HG03175 (cell line): Measurements from ENCODE around the gene SH2D3C.
"Not testable (repeated sequence)": the region's sequence is repeated elsewhere in the genome, so short reads cannot be mapped to it uniquely, and the experiment has no call there.

Experiments used
- ATAC-seq: cut with Tn5 transposase; IDR thresholded peaks from one replicate; pipeline ENCODE4 v1.9.1; 2021; ENCODE audit warnings: mild to moderate bottlenecking, moderate library complexity; ENCODE audit not compliant: unreplicated experiment

Gene SH2D3C

GRCh38 chr9:127769101-127769500, 9.4 kb downstream of the SH2D3C start:
- no peak for ATAC-seq

- ATAC-seq, result no peak
Observed at GRCh38 chr9:127768698-127769097, 9.8 kb downstream of the SH2D3C start.

- ATAC-seq, result no peak
Observed at GRCh38 chr9:127767909-127768331, 10.5 kb downstream of the SH2D3C start.

GRCh38 chr9:127767410-127767809, 11.1 kb downstream of the SH2D3C start:
- no peak for ATAC-seq

GRCh38 chr9:127765418-127765817, 13.0 kb downstream of the SH2D3C start:
- ATAC-seq, result no peak

DNA sequence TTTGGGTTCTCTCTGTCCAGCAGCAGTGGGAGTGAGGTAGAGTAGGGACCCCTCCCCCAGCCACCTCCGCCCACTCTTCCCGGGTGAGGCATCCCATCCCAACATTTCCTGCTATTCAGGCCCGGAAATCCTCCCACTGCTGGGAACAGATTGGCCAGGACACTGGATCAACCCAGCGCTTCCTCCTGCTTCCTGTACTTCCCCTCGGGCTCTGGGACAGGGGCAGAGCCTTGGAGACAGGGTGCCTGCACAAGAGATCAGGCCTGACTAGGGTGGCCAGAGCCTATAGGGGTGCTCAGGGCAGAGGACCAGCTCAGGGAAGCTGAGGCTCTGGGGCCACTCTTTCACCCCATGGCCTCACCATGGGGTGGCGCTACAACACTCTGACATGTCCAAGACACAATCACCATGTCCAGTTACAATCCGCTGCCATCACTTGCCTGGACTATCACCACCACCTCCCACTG, 14.5 kb downstream of the SH2D3C start:
- no peak for ATAC-seq

DNA sequence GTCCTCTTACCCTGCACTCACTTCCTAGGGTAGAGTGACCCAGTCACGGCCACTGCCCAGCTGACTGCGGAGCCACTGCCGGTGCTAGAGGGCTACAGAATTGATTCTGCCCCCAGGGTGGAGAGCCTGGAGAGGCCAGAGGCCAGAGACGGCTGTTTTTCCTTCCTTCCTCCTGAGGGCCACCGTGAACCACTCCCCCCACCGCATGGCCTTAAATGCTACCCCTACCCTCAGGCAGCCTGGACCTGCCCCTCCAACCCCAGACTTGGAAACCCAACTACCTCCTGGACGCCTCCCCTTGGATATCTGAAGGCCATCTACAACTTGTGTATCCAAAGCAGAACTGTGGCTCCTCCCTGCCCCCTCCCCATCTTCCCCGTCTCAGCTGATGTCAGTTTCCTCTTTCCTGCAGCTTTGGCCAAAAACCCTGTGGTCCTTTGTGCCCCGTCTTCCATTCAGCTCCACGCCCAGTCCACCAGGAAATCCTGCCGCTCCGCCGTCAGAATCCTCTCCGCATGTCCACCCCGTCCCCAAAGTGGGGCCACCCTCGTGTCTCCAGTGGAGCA, 16.3 kb downstream of the SH2D3C start:
- no peak for ATAC-seq

GRCh38 chr9:127761491-127761956, 16.9 kb downstream of the SH2D3C start:
- ATAC-seq, result no peak

DNA sequence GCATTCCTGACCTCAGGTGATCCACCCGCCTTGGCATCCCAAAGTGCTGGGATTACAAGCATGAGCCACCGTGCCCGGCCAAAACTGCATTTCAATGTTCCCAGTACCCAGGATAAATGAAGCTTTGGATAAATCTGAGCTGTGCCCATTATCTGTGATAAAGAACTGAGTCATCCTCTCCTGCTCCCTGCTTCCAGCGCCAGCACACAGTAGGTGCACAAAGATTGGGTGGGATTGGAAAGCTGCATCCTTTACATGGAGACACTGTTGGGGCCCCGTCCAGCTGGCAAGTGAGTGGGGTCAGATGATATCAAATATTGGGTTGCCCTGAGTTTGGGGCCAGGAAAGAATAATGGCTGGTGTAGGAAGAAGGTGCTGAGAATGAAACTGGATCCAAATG, 17.4 kb downstream of the SH2D3C start:
- ATAC-seq, result no peak

DNA sequence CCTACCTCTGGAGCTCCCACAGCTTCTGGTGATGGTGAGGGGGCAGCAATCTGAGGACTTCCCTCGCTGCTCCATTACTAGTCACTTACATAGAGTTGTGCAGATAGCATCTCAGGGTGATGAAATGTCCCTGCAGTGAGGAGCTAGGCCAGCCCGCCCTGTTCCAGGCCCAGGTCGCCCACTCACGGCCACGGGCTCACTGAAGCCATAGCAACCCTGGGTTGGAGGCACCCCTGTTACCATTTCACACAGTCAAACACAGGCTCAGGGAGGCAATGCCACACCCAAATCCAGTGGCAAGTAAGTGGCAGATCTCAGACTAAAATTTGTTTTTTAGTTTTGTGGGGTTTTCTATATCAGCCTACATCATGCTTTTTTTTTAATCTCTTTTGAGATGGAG, 19.6 kb downstream of the SH2D3C start:
- no peak for ATAC-seq

- ATAC-seq, result not testable (repeated sequence)
Observed at GRCh38 chr9:127756776-127757175, 21.7 kb downstream of the SH2D3C start.

DNA sequence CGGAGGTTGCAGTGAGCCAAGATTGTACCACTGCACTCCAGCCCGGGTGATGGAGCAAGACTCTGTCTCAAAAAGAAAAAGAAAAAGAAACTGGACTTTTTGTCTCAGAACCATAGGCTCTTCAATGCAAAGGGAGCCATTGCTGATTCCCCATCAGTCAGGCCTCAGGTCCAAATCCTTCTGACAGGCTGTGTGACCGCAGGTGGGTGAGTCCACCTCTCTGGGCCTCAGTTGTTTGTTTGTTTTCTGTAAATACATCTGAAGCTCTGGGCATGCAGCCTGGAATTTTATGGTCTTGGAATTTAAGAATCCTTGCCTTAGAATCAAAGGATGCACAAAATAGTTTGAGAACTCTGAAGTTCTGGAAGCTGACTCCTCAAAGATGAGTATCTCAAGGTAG, 22.2 kb downstream of the SH2D3C start:
- ATAC-seq, result no peak

DNA sequence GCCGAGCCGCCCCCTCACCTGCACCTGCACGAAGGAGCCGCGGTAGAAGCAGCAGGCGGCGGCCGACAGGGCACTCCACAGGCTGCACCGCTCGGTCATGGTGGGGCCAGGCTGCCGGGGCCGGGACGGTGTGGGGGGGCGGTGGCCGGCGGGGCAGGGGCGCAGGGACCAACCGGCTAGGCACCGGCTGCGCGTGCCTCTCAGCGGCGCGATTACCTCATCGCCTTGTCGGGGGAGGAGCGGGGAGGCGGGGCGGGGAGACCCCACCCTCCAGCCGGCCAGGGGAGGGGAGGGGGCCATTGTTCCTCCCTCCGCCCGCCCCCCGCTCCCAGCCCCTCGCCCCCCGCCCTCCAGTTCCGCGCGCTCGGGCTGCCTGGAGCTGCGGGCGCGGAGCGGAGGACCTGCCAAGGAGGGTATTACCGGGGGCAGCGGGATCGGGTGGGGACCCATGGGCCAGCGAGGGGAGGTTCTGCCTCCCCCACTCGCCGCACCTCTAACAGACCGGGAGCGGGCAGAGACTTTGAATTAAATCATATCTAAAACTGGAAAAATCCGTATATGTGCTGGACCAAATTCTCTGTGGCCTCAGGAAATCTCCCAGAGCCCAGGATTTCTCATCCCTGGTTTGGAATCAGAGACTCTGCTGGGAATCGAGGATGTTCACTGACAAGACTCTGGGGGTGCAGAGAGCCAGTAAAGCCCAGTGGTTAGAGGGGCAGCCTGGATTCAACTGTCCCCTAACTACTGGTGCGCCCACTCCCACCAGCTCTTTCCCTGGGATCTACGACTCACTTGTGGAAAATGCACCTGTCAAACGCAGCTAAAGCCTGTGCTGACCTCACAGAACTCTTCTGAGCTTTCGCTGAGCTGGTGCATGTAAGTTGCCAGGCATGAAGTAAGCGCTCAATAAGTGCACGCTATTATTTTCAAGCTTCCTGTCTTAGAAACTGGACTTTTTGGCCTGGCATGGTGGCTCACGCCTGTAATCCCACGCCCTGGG, 23.1 kb downstream of the SH2D3C start:
- no peak for ATAC-seq

GRCh38 chr9:127754099-127755060, 24.1 kb downstream of the SH2D3C start:
- ATAC-seq, result no peak

GRCh38 chr9:127753622-127754021, 24.8 kb downstream of the SH2D3C start:
- no peak for ATAC-seq

DNA sequence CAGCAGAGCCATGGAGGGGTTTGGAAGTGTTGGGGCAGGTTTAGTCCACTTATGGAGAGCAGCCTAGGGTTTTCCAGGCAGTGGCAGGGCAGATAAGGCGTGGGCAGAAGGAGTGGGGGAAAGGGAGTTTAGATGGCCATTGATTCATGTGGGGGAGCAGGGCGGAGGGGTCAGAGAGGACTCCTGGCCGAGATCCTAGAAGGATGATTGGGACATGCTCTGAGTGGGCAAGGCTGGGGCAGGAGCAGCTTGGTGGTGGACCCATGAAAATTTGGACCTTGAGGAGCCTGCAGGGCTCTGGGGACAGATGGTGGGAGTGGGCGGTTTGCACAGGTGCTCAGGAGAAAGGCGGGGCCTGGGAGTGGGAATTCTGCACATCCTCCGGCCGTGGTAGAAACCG, 25.3 kb downstream of the SH2D3C start:
- ATAC-seq, result no peak

DNA sequence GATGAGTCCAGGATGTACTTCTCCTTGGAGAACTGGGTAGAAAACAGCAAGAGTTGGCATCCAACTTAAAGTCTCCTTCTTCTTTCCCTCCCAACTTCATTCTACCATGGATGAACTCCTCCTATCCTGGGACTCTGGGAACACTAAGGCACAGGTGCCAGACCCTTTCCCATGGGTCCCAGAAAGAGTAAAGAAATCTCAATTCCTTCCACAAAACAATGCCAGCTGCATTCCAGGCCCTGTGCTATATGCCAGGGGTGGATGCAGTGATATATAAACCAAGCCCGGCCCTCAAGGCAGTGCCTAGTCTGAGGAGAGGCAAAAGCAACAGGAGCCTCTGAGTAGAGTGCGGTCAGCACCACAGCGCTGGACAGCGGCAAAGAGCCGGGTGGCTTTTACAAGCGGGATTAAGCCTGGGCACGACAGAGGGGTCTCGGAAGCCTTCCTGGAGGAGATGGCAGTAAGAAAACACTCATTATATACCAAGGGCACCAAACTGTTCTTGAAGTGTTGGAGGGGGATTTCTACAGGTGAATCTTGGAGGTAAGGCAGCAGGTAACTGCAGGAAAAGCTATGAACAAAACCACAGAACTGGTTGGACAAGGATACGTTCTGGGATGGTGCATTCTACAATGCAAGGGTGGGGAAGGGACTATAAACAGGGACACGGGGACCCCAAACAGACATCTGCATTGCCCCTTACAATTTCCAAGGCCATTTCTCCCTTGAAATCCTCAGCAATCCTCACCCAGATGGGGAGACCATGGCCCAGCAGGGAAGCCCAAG, 27.0 kb downstream of the SH2D3C start:
- no peak for ATAC-seq

DNA sequence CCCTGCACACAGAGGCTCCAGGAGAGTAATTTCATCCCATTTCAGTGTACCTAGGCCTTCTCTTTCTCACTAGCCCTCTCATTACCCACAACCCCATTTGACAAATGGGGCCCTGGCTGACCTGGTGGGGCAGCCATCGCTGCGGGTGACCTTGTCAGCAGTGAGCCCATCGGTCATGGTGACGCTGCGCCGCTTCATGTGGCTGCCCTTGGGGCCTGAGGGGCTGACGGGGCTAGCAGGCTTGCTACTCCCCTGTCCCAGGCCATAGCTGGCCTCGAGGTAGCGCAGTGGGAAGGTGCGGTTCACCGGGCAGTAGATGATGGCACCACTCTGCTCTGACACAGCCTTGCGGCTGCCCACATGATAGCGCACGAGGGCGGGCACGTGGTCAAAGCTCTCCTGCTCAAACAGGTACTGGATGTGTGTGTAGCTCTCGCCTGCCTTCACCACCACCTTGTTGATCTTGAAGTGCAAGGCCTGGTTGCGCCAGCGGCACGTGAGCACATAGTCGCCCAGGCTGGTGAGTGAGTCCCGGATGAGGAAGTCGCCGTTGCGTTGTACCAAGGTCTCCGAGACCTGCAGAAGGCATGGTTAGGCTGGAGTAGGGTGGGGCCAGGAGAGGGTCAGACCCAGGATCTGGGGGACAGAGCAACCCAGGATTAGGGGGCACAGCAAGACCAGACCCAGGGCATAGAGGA, 29.2 kb downstream of the SH2D3C start:
- ATAC-seq, result no peak

DNA sequence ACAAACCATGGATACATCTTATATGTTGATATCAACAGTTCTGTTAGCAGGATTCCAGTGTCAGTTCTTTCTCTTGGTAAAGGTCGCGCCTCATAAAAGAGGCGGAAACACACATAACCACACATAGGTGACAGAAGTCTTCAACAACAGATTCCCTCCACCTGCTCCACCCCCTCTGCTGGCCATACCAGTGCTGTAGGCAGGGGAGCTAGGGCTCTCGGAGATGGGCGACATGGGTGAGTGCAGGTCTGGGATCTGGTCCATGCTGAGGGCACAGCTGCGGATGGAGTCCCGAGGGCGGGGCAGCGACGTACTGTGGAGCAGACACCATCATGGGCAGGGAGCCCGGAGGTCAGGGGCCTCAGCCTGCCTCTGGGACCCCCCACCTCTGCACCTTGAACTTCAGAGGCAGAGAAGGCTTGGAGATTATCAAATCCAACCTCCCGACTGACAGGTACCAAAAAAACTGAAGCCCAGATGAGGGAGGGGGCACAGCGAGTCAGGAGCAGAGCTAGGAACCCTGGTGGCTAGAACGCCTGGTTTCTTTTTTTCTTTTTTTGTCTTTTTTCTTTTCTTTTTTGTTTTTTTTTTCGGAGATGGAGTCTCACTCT, 31.4 kb downstream of the SH2D3C start:
- ATAC-seq, result no peak
